K562 (cell line): ENCODE results near the gene PPFIA3. TPM values are rescaled to one million over a fixed set of nuclear protein-coding genes. Genes with fewer than 3 reads are reported as not detected.

ENCODE experiments used
- ARID4B ChIP-seq: sonication (generic); formaldehyde crosslinking; IDR thresholded peaks from 2 replicates; pipeline ENCODE4 v1.8.0; 2022; ENCODE audit warnings: mild to moderate bottlenecking, missing genetic modification reagents
- CREB3 ChIP-seq: fragments of 450-650 bp; conservative IDR thresholded peaks from 2 replicates; pipeline ENCODE4 v1.6.1; 2016; ENCODE audit warnings: missing genetic modification characterization, low read depth, mild to moderate bottlenecking, missing compliant biosample characterization, moderate library complexity
- CSDE1 ChIP-seq, 2 experiments: fragments of 450-650 bp; IDR thresholded peaks; 2 replicates each; pipeline ENCODE4 v1.6.1; 2016; ENCODE audit warnings: mild to moderate bottlenecking in 1 of 2
- ERF ChIP-seq: fragments of 450-650 bp; formaldehyde crosslinking; IDR thresholded peaks from 2 replicates; pipeline ENCODE4 v1.4.0; 2020; ENCODE audit warnings: mild to moderate bottlenecking, mixed read lengths
- GATAD2B ChIP-seq: fragments of 450-650 bp; IDR thresholded peaks from 2 replicates; pipeline ENCODE4 v1.6.1; 2017; ENCODE audit warnings: mild to moderate bottlenecking, borderline replicate concordance
- HBP1 ChIP-seq: fragments of 450-650 bp; formaldehyde crosslinking; IDR thresholded peaks from 2 replicates; pipeline ENCODE4 v1.4.0; 2022; ENCODE audit warnings: missing genetic modification characterization
- MNT ChIP-seq, 2 experiments: fragments of 450-650 bp; conservative IDR thresholded peaks; 2 replicates each; pipeline ENCODE4 v1.6.1; 2017; ENCODE audit warnings: mild to moderate bottlenecking in 2 of 2, moderate library complexity in 2 of 2
- MTA2 ChIP-seq: fragments of 450-650 bp; IDR thresholded peaks from 2 replicates; pipeline ENCODE4 v1.6.1; 2016; ENCODE audit warnings: low read depth
- MYC ChIP-seq, 2 experiments: fragments of 250-450 bp in 1 of 2; sonication (Bioruptor Pico) in 1 of 2; IDR thresholded peaks; 2 replicates each; pipeline versions ENCODE4 v1.5.1 to v1.6.1; 2012 to 2021; ENCODE audit warnings: low read depth in 2 of 2, borderline replicate concordance in 1 of 2, improper control_type of control experiment in 1 of 2, low read length in 1 of 2, mild to moderate bottlenecking in 1 of 2, moderate library complexity in 1 of 2
- NFIC ChIP-seq: fragments of 450-650 bp; IDR thresholded peaks from 2 replicates; pipeline ENCODE4 v1.6.1; 2017; ENCODE audit warnings: mild to moderate bottlenecking, inconsistent platforms
- PCBP1 ChIP-seq: fragments of 200-400 bp; formaldehyde crosslinking; IDR thresholded peaks from 2 replicates; pipeline ENCODE4 v1.6.1; 2018; ENCODE audit warnings: mild to moderate bottlenecking, low read depth, low read length; ENCODE audit not compliant: poor library complexity, severe bottlenecking
- TAF15 ChIP-seq: fragments of 200-400 bp; formaldehyde crosslinking; IDR thresholded peaks from 2 replicates; pipeline ENCODE4 v1.6.1; 2017; ENCODE audit warnings: mild to moderate bottlenecking, low read depth, low read length, moderate library complexity
- ZBTB43 ChIP-seq: sonication (generic); formaldehyde crosslinking; IDR thresholded peaks from 2 replicates; pipeline ENCODE4 v1.8.0; 2023; ENCODE audit warnings: mild to moderate bottlenecking, missing genetic modification reagents
- ZNF140 ChIP-seq: fragments of 250-450 bp; sonication (Bioruptor Pico); IDR thresholded peaks from 2 replicates; pipeline ENCODE4 v1.8.0; 2021; ENCODE audit warnings: moderate library complexity, mild to moderate bottlenecking, inconsistent platforms
- ZNF316 ChIP-seq: fragments of 450-650 bp; IDR thresholded peaks from 2 replicates; pipeline ENCODE4 v1.6.1; 2016
- polyA plus RNA-seq, 8 experiments: library from polyadenylated mRNA; depleted of rRNA in 4 of 8; stranded (reverse) in 5 of 8; unstranded in 3 of 8; fragments of >200 nt; fragmentation: Nextera tagmentation in 2 of 8; fragmentation: Illumina TruSeq in 1 of 8; extraction: Ambion mirVana in 2 of 8; extraction: Trizol in 1 of 8; gene quantifications; 2 replicates each; pipeline versions ENCODE4 v1.2.1 to v1.2.3, GENCODE V29; 2011 to 2014; ENCODE audit warnings: inconsistent platforms in 1 of 8, missing spikeins in 1 of 8
- total RNA-seq, 7 experiments: library from RNA; depleted of rRNA in 6 of 7; stranded (reverse); fragments of >200 nt in 6 of 7; fragmentation: Illumina TruSeq in 2 of 7; extraction: Trizol in 2 of 7; gene quantifications; 2 replicates each; pipeline versions ENCODE4 v1.2.1 to v1.2.3, GENCODE V29; 2011 to 2021; ENCODE audit warnings: low replicate concordance in 1 of 7

PPFIA3 gene
- total and polyA plus RNA-seq, 9 of the 15 experiments (the other 6 are each of a cell fraction or from before 2014, with no cell fraction given), result 0.10 to 53.0 (median 17.6) TPM

GRCh38 chr19:49119411-49120324, at the start of gene PPFIA3 (continued):
- TF ChIP-seq ZNF140 (CRISPR knock-in tag) (no peak), ERF (CRISPR knock-in tag) (no peak), ARID4B (peak; percentile 88), PCBP1 (peak; percentile 65), CREB3 (no peak), MNT (conservative IDR thresholded peaks at IDR 0.05) (peak; percentile 41 to 82; a peak in 3 of 4 replicates), NFIC (peak; percentile 80), CSDE1 (IDR thresholded peaks at IDR 0.05) (no peak), HBP1 (CRISPR knock-in tag) (no peak), GATAD2B (no peak), ZNF316 (no peak), MYC (IDR thresholded peaks at IDR 0.05; ENCODE audit: low read depth, low read length) (no peak), MYC (CRISPR knock-in tag; IDR thresholded peaks at IDR 0.05; ENCODE audit: borderline replicate concordance, low read depth) (no peak), TAF15 (no peak), MTA2 (no peak), ZBTB43 (CRISPR knock-in tag) (no peak)
